HL-60 (cell line): ENCODE data around the gene TIGAR.

Experiments
- CTCF ChIP-seq: IDR thresholded peaks from one replicate; pipeline ENCODE4 v1.5.1; 2011; ENCODE audit warnings: low read length, control low read depth, inconsistent platforms; ENCODE audit not compliant: insufficient read depth
- GABPA ChIP-seq: IDR thresholded peaks from 2 replicates; pipeline ENCODE4 v1.6.1; 2012; ENCODE audit warnings: low read depth
- POLR2AphosphoS5 ChIP-seq: IDR thresholded peaks from 2 replicates; pipeline ENCODE4 v1.6.1; 2012; ENCODE audit warnings: low read depth
- SPI1 ChIP-seq: IDR thresholded peaks from 2 replicates; pipeline ENCODE4 v1.6.1; 2012; ENCODE audit warnings: low read depth, mild to moderate bottlenecking, borderline replicate concordance

DNA sequence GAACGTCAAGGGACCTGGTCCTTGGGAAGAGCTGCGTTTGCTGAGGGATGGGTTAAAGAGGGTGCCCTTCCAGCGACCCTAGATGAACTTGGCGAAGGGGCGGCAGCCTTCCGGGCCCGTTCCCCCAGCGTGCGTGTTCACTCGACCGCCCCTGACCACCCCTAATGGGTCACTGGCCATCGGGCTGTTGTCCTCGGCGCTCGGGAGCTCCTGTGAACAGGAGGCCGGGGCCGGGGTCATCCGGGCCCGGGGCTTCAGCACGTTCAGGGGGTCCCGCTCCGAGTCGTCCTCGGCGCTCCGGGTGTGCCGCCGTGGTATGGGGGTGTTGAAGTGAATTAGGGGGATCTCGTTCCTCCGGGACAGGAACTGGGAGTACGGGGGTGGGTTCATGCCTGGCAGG lies 49.3 kb downstream of the TIGAR start:
- TF ChIP-seq GABPA (no peak), CTCF (no peak), SPI1 (no peak), POLR2AphosphoS5 (no peak)
